Gastrocnemius medialis (tissue), 4 donors: Measurements from ENCODE around the gene SLC22A5.

ENCODE experiments used
- POLR2A ChIP-seq, 2 donors: fragments of 450-650 bp; IDR thresholded peaks; one replicate each; pipeline ENCODE4 v1.6.1; 2017; ENCODE audit warnings: antibody characterized with exemption in 2 of 2, mild to moderate bottlenecking in 2 of 2, moderate library complexity in 2 of 2
- TF ChIP-seq, protein P1 (sequence below), 5 experiments: fragments of 450-650 bp in 3 of 5; fragments of 200-600 bp in 2 of 5; sonication (generic) in 2 of 5; IDR thresholded peaks in 4 of 5; conservative IDR thresholded peaks in 1 of 5; 1 replicate in 4 of 5; 2 replicates in 1 of 5; pipeline ENCODE4 v1.5.1; 2016 to 2019; ENCODE audit warnings: antibody characterized with exemption in 5 of 5, mild to moderate bottlenecking in 3 of 5, moderate library complexity in 3 of 5

GRCh38 chr5:132365213-132365612 is 4.3 kb upstream of the SLC22A5 start:
- TF ChIP-seq, protein P1, sequence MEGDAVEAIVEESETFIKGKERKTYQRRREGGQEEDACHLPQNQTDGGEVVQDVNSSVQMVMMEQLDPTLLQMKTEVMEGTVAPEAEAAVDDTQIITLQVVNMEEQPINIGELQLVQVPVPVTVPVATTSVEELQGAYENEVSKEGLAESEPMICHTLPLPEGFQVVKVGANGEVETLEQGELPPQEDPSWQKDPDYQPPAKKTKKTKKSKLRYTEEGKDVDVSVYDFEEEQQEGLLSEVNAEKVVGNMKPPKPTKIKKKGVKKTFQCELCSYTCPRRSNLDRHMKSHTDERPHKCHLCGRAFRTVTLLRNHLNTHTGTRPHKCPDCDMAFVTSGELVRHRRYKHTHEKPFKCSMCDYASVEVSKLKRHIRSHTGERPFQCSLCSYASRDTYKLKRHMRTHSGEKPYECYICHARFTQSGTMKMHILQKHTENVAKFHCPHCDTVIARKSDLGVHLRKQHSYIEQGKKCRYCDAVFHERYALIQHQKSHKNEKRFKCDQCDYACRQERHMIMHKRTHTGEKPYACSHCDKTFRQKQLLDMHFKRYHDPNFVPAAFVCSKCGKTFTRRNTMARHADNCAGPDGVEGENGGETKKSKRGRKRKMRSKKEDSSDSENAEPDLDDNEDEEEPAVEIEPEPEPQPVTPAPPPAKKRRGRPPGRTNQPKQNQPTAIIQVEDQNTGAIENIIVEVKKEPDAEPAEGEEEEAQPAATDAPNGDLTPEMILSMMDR (IDR thresholded peaks at IDR 0.05 in 4 of 5, conservative IDR thresholded peaks at IDR 0.05 in 1 of 5): no peak
- TF ChIP-seq POLR2A (IDR thresholded peaks at IDR 0.05): no peak
